Amniotic stem cell (primary cell): ENCODE data around the gene RFNG.

Experiments used
- DNase-seq: peaks from one replicate; lab custom pipeline; 2025; lab: John Stamatoyannopoulos, UW

Gene RFNG

DNA sequence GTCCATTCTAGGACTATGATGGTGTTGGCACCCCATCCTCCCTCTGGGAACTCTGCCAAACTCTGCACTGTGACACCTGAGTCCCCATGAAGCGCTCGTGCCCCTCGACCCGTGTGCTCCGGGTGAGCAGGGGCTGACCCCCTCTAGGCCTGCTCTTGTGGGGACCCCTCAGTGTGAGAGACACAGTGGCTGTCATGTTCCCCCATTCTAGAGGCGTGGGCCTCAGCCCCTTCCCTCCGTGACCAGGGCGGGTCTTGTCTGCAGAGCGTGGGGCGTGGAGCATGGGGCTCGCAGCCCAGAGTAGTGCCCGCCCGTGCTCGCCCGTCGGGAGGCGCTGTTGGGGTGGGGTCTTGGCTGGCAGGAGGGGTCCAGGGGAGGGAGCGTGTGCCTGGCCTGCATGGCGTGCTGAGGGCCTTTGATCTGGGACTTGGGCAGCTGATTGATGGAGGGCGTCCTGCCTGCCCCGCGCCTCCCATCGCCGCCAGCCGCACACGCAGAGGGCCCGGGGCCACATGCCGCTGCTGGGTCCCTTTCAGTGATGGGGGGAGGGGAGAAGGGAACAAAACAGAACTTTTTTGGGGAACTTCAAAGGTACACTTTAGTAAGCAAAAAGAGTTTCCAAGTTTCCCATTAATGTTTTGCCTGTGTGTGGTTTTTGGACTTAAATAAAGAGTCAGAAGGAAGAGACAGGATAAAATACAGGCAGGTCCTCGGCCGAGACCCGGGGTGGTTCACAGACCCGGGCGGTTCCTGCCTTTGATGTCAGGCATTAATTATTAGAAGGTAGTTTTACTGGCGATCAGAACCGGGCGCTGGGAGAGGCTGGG is 51.4 kb downstream of the RFNG start:
- DNase-seq = no peak

DNA sequence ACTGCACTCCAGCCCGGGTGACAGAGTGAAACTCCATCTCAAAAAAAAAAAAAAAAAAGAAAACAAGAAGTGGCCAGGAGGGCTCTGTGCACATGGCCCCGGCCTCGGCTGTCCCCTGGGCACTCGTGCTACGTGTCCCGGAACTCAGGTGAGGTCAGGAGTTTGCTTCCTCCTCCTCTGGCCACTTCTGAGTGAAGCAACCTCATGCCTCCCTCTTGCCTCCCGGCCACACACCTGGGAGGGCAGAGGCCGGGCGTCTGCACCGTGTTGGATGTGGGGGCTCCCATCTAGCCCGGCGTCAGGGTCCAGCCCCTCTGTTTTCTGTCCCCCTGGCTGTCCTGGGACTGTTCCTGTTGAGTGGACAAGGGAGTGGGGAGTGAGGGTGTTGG is 52.0 kb downstream of the RFNG start:
- no peak for DNase-seq

DNA sequence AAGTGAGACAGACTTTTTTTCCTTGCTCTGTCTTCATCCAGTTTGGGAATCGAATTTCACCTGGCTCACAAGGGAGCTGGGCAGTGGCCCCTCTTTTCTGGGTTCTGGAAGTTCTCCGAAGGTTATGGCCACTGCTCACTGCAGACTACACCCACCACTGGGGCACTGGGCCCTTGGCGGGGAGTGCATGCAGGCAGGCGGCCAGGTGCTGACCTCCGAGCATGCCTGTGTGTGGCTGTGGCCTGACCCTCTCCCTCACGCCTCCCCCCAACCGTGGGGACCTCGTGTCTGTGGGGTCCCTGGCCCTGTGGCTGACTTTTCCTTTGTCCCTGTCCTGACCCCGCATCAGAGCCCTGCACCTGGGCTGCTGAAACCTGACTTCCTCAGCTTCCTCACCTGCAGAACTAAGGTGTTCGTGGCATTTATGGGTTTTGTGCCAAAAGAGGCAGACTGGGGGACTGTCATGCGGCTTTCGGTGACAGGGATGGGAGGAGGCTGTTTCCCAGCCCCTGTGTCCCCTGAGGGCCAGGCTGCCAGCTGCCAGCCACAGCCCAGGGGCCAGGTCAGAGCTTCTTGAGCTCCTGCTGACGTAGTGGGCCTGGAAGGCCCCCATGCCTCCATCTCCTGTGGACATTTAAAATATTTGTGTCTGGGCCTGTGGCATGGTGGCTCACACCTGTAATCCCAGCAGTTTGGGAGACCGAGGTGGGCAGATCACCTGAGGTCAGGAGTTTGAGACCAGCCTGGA is 52.7 kb downstream of the RFNG start:
- DNase-seq = no peak

DNA sequence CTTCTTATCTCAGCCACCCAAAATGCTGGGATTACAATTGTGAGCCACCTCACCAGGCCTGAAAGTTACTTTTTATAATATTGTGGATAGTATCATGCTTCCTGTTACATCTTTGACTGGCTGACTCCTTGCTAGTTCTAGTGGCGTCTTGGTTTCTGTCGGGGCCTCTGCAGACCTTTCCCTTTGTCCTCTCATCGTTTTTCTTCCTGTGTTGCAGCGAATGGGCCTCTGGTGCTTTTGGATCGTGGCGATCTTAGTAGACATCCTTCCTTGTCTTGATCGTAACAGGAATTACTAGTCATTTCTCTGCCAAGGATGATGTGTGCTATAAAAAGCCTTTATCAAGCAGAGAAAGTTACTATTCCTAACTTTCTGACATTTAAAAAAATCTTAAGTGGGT is 53.4 kb downstream of the RFNG start:
- DNase-seq = no peak
